Activated CD4-positive, alpha-beta T cell treated with anti-CD3 and anti-CD28 coated beads, Interleukin-2, Interleukin-4, amounts not matched to agents 100 ng/mL and 50 ng/mL, durations not matched to agents 16 hours and 8 hours (primary cell): ENCODE data around the gene ALOX5.
"Not testable (repeated sequence)": the region's sequence is repeated elsewhere in the genome, so short reads cannot be mapped to it uniquely, and the experiment has no call there.

ENCODE experiments used
- DNase-seq: peaks from one replicate; pipeline ENCODE4 v3.0.0-alpha.2; 2020; ENCODE audit warnings: low spot score

The ALOX5 gene

GRCh38 chr10:45374350-45375052 is 485 bp downstream of the ALOX5 start:
- DNase-seq: no peak

GRCh38 chr10:45375101-45375500 is 1.1 kb downstream of the ALOX5 start:
- no peak for DNase-seq

GRCh38 chr10:45375716-45376231 is 1.8 kb downstream of the ALOX5 start:
- no peak for DNase-seq

- DNase-seq: no peak
These were observed 2.4 kb downstream of the ALOX5 start for GRCh38 chr10:45376371-45376801.

- DNase-seq: no peak
These were observed 3.3 kb downstream of the ALOX5 start for GRCh38 chr10:45377321-45377720.

- DNase-seq: no peak
These were observed 3.8 kb downstream of the ALOX5 start for GRCh38 chr10:45377858-45378257.

- no peak for DNase-seq
These were observed 5.1 kb downstream of the ALOX5 start for GRCh38 chr10:45378914-45379726.

- DNase-seq: no peak
These were observed 6.0 kb downstream of the ALOX5 start for GRCh38 chr10:45379891-45380540.

GRCh38 chr10:45380903-45381620 is 7.0 kb downstream of the ALOX5 start:
- DNase-seq: no peak

- no peak for DNase-seq
These were observed 8.6 kb downstream of the ALOX5 start for GRCh38 chr10:45382591-45382990.

- DNase-seq: no peak
These were observed 9.8 kb downstream of the ALOX5 start for GRCh38 chr10:45383682-45384330.

GRCh38 chr10:45386657-45387056 is 12.6 kb downstream of the ALOX5 start:
- no peak for DNase-seq

GRCh38 chr10:45387096-45387893 is 13.3 kb downstream of the ALOX5 start:
- DNase-seq: no peak

GRCh38 chr10:45389671-45390070 is 15.7 kb downstream of the ALOX5 start:
- DNase-seq: not testable (repeated sequence)

- DNase-seq: not testable (repeated sequence)
These were observed 17.6 kb downstream of the ALOX5 start for GRCh38 chr10:45391636-45392035.

- DNase-seq: no peak
These were observed 21.5 kb downstream of the ALOX5 start for GRCh38 chr10:45395554-45395953.

- no peak for DNase-seq
These were observed 24.6 kb downstream of the ALOX5 start for GRCh38 chr10:45398595-45398994.

- DNase-seq: no peak
These were observed 25.1 kb downstream of the ALOX5 start for GRCh38 chr10:45399113-45399512.

- DNase-seq: no peak
These were observed 29.1 kb downstream of the ALOX5 start for GRCh38 chr10:45403151-45403550.

- DNase-seq: no peak
These were observed 30.2 kb downstream of the ALOX5 start for GRCh38 chr10:45404087-45404769.
